Measurements from ENCODE around the gene TNFAIP8L3.

- TF ChIP-seq, protein P1, sequence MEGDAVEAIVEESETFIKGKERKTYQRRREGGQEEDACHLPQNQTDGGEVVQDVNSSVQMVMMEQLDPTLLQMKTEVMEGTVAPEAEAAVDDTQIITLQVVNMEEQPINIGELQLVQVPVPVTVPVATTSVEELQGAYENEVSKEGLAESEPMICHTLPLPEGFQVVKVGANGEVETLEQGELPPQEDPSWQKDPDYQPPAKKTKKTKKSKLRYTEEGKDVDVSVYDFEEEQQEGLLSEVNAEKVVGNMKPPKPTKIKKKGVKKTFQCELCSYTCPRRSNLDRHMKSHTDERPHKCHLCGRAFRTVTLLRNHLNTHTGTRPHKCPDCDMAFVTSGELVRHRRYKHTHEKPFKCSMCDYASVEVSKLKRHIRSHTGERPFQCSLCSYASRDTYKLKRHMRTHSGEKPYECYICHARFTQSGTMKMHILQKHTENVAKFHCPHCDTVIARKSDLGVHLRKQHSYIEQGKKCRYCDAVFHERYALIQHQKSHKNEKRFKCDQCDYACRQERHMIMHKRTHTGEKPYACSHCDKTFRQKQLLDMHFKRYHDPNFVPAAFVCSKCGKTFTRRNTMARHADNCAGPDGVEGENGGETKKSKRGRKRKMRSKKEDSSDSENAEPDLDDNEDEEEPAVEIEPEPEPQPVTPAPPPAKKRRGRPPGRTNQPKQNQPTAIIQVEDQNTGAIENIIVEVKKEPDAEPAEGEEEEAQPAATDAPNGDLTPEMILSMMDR (IDR thresholded peaks at IDR 0.05; ENCODE audit: insufficient read depth, low read length, poor library complexity, severe bottlenecking), result no peak
- no peak for TF ChIP-seq EZH2phosphoT487 (conservative IDR thresholded peaks at IDR 0.05; ENCODE audit: low read length)
These were observed 43.2 kb upstream of the TNFAIP8L3 start for GRCh38 chr15:51137880-51138430.

All from SU-DHL-6 (cell line).